SH-SY5Y (cell line): ENCODE measurements around the gene POLR2F.

Experiments
- GATA2 ChIP-seq: IDR thresholded peaks from 2 replicates; pipeline ENCODE4 v1.6.1; 2011; ENCODE audit warnings: mild to moderate bottlenecking, low read depth, low read length
- GATA3 ChIP-seq: IDR thresholded peaks from 2 replicates; pipeline ENCODE4 v1.6.1; 2011; ENCODE audit warnings: low read depth, mild to moderate bottlenecking, low read length, moderate library complexity

GRCh38 chr22:37979782-37980181 is 26.3 kb downstream of the POLR2F start:
- no peak for TF ChIP-seq GATA2
- TF ChIP-seq GATA3, result no peak
